SK-N-MC (cell line): ENCODE measurements around the gene CCDC34.

Source experiments
- EZH2 ChIP-seq: fragments of 200-600 bp; sonication (generic); IDR thresholded peaks from one replicate; pipeline ENCODE4 v1.6.1; 2017; ENCODE audit warnings: antibody characterized with exemption
- POLR2AphosphoS5 ChIP-seq: IDR thresholded peaks from 2 replicates; pipeline ENCODE4 v1.6.1; 2012; ENCODE audit warnings: mild to moderate bottlenecking, low read depth, low read length, borderline replicate concordance

GRCh38 chr11:27348340-27348873 is 14.6 kb downstream of the CCDC34 start:
- TF ChIP-seq POLR2AphosphoS5 = no peak
- TF ChIP-seq EZH2 = no peak
